ENCODE results near the gene MGAT3. TPM values are rescaled to one million over a fixed set of nuclear protein-coding genes. Genes with fewer than 3 reads are reported as not detected.

MGAT3 gene
- total RNA-seq, 1 experiment from 2014 or later: 5.0 TPM

DNA sequence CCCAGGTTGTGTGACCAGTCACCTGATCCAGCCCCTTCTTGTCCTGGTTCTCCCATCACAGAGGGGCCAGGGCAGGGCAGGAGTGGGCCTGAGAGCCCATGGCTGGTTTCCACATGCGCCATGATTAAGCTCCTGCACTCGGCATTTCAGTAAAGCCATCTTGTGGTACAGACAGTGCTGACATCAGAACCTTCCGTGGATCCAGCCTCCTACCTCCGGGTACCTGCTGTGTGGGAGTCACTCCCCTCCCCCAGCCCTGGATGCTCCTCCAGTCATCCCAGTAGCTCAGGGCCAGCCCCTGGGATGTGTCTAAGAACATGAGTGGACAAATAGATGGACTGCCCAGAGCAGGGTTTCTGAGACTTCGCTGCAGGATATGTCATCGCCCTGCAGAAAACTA lies 22.1 kb upstream of the MGAT3 start:
- Histone ChIP-seq H3K23ac (ENCODE audit: insufficient read length, low read depth, low read length) (no peak overlapping the region), H4K8ac (replicated peaks; ENCODE audit: insufficient read length, low read depth, low read length) (no peak overlapping the region), H2AK5ac (ENCODE audit: insufficient read length, low read length) (no peak overlapping the region), H3K27me3 (ENCODE audit: insufficient read depth, low read length) (no peaks in the 10 kb centered on the region), H2BK20ac (ENCODE audit: low read depth, low read length, poor library complexity, severe bottlenecking) (no peak overlapping the region), H4K20me1 (ENCODE audit: control insufficient read depth, insufficient read depth, insufficient read length) (no peaks in the 10 kb centered on the region), H2BK5ac (ENCODE audit: insufficient read length, low read length) (no peak overlapping the region), H3K4me1 (ENCODE audit: insufficient read depth, low read length) (no peaks in the 10 kb centered on the region; the same call in 1 of the 2 replicates), H2AFZ (ENCODE audit: low read length) (no peak overlapping the region), H3K14ac (ENCODE audit: insufficient read depth, low read length) (no peak overlapping the region), H3T11ph (ENCODE audit: low read length) (no peak overlapping the region), H3K18ac (ENCODE audit: insufficient read length, low read depth, low read length) (no peak overlapping the region), H3K27ac (ENCODE audit: insufficient read length, low read depth, low read length) (no peak overlapping the region), H3K9ac (ENCODE audit: extremely low read depth, insufficient read length, low read length) (no peak overlapping the region), H3K56ac (ENCODE audit: insufficient read length, low read depth, low read length) (no peak overlapping the region), H4K91ac (ENCODE audit: insufficient read length, low read depth, low read length) (no peak overlapping the region), H4K5ac (ENCODE audit: insufficient read length, low read depth, low read length) (no peak overlapping the region), H3K23me2 (ENCODE audit: insufficient read length, low read depth, low read length, poor library complexity, severe bottlenecking) (peaks cover 5% of the 10 kb centered on the region), H3K4ac (ENCODE audit: low read depth, low read length) (no peak overlapping the region), H2BK15ac (ENCODE audit: low read depth, low read length) (no peak overlapping the region), H3K9me3 (ENCODE audit: control insufficient read depth, low read depth, low read length) (no peaks in the 10 kb centered on the region), H3K4me2 (ENCODE audit: insufficient read depth, insufficient read length, low read length) (no peak overlapping the region), H3K79me2 (ENCODE audit: insufficient read depth, low read length) (no peaks in the 10 kb centered on the region), H2BK120ac (ENCODE audit: low read depth, low read length, poor library complexity, severe bottlenecking) (no peak overlapping the region), H2BK12ac (ENCODE audit: insufficient read length, low read depth, low read length) (no peak overlapping the region), H3K79me1 (ENCODE audit: insufficient read depth, low read depth, low read length, poor library complexity, severe bottlenecking) (no peaks in the 10 kb centered on the region)
- H3K36me3 Mint-ChIP-seq (ENCODE audit: insufficient read depth in 1 of 3, low read depth in 3 of 3): peaks cover 2 to 16% (median 15%) of the 10 kb centered on the region in 3 experiments; a peak in 6 of 7 replicates
- H3K27ac Mint-ChIP-seq: no peak overlapping the region
- WGBS (ENCODE audit: extremely low coverage, insufficient read length, low lambda C conversion rate): no CpG with 5 or more reads among the region's 6 CpGs
- no peaks in the 10 kb centered on the region for H3K9me3 Mint-ChIP-seq
- peaks cover 16% of the 10 kb centered on the region for H3K27me3 Mint-ChIP-seq (ENCODE audit: low read depth)
- DNase-seq: no peak
- H3K4me3 Mint-ChIP-seq: no peak overlapping the region
- TF ChIP-seq, protein P1, sequence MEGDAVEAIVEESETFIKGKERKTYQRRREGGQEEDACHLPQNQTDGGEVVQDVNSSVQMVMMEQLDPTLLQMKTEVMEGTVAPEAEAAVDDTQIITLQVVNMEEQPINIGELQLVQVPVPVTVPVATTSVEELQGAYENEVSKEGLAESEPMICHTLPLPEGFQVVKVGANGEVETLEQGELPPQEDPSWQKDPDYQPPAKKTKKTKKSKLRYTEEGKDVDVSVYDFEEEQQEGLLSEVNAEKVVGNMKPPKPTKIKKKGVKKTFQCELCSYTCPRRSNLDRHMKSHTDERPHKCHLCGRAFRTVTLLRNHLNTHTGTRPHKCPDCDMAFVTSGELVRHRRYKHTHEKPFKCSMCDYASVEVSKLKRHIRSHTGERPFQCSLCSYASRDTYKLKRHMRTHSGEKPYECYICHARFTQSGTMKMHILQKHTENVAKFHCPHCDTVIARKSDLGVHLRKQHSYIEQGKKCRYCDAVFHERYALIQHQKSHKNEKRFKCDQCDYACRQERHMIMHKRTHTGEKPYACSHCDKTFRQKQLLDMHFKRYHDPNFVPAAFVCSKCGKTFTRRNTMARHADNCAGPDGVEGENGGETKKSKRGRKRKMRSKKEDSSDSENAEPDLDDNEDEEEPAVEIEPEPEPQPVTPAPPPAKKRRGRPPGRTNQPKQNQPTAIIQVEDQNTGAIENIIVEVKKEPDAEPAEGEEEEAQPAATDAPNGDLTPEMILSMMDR (conservative IDR thresholded peaks at IDR 0.05): no peak
- H3K4me1 Mint-ChIP-seq: peaks cover 7 to 41% of the 10 kb centered on the region in 2 experiments

Data from H9 (cell line).